A673 (cell line): ENCODE results near the gene TNRC6C. TPM values are rescaled to one million over a fixed set of nuclear protein-coding genes. Genes with fewer than 3 reads are reported as not detected.

Experiments
- BruUV-seq: library from RNA; stranded (reverse); fragments of 400-500 nt; replicated peaks from 2 replicates; lab custom pipeline; 2021; lab: Mats Ljungman, UMichigan
- CTCF ChIA-PET: fragments of 300-600 bp; sonication (Branson Sonifier 250); formaldehyde crosslinking; loops from one replicate; lab custom pipeline; 2022; ENCODE audit warnings: antibody characterized with exemption; lab: Charles Lee
- POLR2A ChIA-PET: fragments of 300-600 bp; sonication (Branson Sonifier 250); formaldehyde crosslinking; loops from one replicate; lab custom pipeline; 2022; ENCODE audit warnings: antibody characterized with exemption; ENCODE audit not compliant: low non-redundant PET; lab: Charles Lee
- DNase-seq: peaks from one replicate; pipeline ENCODE4 v3.0.0-alpha.2; 2015; ENCODE audit warnings: low spot score
- H3K27ac ChIP-seq: fragments of 200-600 bp; sonication (generic); 2 replicates; pipeline ENCODE4 v1.5.1; 2016; ENCODE audit warnings: mixed run types, low read depth, mild to moderate bottlenecking, mixed read lengths, antibody characterized with exemption, low read length; ENCODE audit not compliant: poor library complexity, severe bottlenecking
- H3K27me3 ChIP-seq: fragments of 200-600 bp; sonication (generic); replicated peaks from 2 replicates; pipeline ENCODE4 v1.6.1; 2017; ENCODE audit warnings: mixed run types, low read depth, mild to moderate bottlenecking, mixed read lengths, antibody characterized with exemption, low read length; ENCODE audit not compliant: insufficient read depth, poor library complexity
- H3K36me3 ChIP-seq: fragments of 200-600 bp; sonication (generic); 2 replicates; pipeline ENCODE4 v1.6.1; 2016; ENCODE audit warnings: mixed run types, mild to moderate bottlenecking, mixed read lengths, antibody characterized with exemption, low read length; ENCODE audit not compliant: insufficient read depth, poor library complexity, severe bottlenecking
- H3K4me1 ChIP-seq: fragments of 200-600 bp; sonication (generic); 2 replicates; pipeline ENCODE4 v1.6.1; 2017; ENCODE audit warnings: mixed run types, mild to moderate bottlenecking, mixed read lengths, antibody characterized with exemption, low read length; ENCODE audit not compliant: insufficient read depth, poor library complexity, severe bottlenecking
- H3K4me3 ChIP-seq: fragments of 200-600 bp; sonication (generic); 2 replicates; pipeline ENCODE4 v1.5.1; 2016; ENCODE audit warnings: low read depth, mixed run types, mild to moderate bottlenecking, mixed read lengths, low read length; ENCODE audit not compliant: poor library complexity, severe bottlenecking
- H3K9me3 ChIP-seq: fragments of 200-600 bp; sonication (generic); 2 replicates; pipeline ENCODE4 v1.6.1; 2016; ENCODE audit warnings: mixed run types, low read depth, mild to moderate bottlenecking, mixed read lengths, antibody characterized with exemption, low read length; ENCODE audit not compliant: poor library complexity, severe bottlenecking
- EZH2 ChIP-seq: fragments of 200-600 bp; sonication (generic); IDR thresholded peaks from 2 replicates; pipeline ENCODE4 v1.6.1; 2017; ENCODE audit warnings: borderline replicate concordance, low read depth, mild to moderate bottlenecking, mixed read lengths, antibody characterized with exemption, low read length; ENCODE audit not compliant: poor library complexity, severe bottlenecking
- intact Hi-C: fragments of 100-400 bp; cut with micrococcal nuclease; formaldehyde crosslinking; loops from one replicate; pipeline ENCODE4 v1.10.0; 2022; ENCODE audit not compliant: unreplicated experiment
- total RNA-seq: library from RNA; stranded (reverse); gene quantifications from 2 replicates; pipeline ENCODE4 v1.2.3, GENCODE V29; 2021
- TF ChIP-seq, protein P1 (sequence below): fragments of 300-800, 200-600 bp; sonication (generic); conservative IDR thresholded peaks from 2 replicates; pipeline ENCODE4 v1.5.1; 2017; ENCODE audit warnings: low read depth, mild to moderate bottlenecking, antibody characterized with exemption, low read length, moderate library complexity, mixed read lengths

Gene TNRC6C
- total RNA-seq, 1 experiment from 2014 or later: 26.7 TPM

DNA sequence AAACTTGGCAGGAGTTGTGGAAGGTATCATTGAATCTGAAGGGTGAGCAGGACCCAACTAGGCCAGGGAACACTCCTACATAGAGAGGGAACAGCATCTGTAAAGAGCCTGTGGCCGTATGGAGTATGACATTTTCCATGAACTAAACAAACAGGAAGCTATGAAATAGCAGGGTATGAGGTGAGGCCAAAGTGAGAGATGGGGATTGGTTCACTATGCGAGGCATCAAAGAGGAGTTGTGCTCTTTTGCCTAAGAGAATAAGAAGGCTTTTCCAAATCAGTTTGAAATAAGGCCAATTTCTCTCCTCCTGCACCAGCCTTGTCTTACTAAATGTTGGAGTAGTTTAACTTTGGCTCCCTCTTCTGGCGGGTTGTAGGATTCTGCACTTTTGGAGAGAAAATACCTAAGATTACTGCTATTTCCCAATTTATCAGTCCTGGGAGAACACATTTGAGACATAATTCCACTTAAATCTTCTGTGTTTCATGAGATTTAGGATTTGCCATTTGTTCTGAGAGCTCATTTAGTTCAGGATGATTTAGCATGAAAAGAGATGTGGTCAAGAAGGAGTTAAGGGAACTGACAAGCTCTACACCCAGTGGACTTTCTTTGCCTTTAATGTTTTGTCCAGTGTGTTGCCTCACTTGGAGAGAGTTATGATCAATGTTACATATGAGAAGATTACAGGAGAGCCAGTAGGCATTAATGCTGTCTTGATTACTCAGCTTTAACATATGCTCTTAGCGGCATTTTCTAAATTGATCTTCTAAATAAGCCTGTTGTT is 55.4 kb downstream of the TNRC6C start:
- peak; percentile 82 for DNase-seq
- Histone ChIP-seq H3K4me3 (no peak overlapping the region), H3K9me3 (no peaks in the 10 kb centered on the region), H3K4me1 (no peaks in the 10 kb centered on the region), H3K27me3 (no peaks in the 10 kb centered on the region), H3K27ac (no peak overlapping the region), H3K36me3 (no peaks in the 10 kb centered on the region)
- no TSS peak for BruUV-seq
- TF ChIP-seq, protein P1, sequence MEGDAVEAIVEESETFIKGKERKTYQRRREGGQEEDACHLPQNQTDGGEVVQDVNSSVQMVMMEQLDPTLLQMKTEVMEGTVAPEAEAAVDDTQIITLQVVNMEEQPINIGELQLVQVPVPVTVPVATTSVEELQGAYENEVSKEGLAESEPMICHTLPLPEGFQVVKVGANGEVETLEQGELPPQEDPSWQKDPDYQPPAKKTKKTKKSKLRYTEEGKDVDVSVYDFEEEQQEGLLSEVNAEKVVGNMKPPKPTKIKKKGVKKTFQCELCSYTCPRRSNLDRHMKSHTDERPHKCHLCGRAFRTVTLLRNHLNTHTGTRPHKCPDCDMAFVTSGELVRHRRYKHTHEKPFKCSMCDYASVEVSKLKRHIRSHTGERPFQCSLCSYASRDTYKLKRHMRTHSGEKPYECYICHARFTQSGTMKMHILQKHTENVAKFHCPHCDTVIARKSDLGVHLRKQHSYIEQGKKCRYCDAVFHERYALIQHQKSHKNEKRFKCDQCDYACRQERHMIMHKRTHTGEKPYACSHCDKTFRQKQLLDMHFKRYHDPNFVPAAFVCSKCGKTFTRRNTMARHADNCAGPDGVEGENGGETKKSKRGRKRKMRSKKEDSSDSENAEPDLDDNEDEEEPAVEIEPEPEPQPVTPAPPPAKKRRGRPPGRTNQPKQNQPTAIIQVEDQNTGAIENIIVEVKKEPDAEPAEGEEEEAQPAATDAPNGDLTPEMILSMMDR: peak; percentile 87
- TF ChIP-seq EZH2: no peak
- CTCF ChIA-PET: interaction anchor here (0.5 to 1.8 kb wide), 4 partner anchors 25 to 584 kb away, joined by 3 to 12 read pairs (median 4); no protein-coding TSS in a partner anchor
- POLR2A ChIA-PET: no interaction called here
- intact Hi-C loops: loop anchor here (1.0 kb wide), 1 partner anchor 471 kb away; no protein-coding TSS in a partner anchor

GRCh38 chr17:78014646-78015045 is 56.1 kb downstream of the TNRC6C start:
- DNase-seq: no peak
- TF ChIP-seq EZH2: no peak
- TF ChIP-seq, protein P1: no peak
- ChIA-PET POLR2A (no interaction called here), CTCF (interaction anchor here (1.8 kb wide), 1 partner anchor 472 kb away, joined by 12 read pairs; no protein-coding TSS in a partner anchor)
- BruUV-seq: no TSS peak
- intact Hi-C loops: loop anchor here (1.0 kb wide), 1 partner anchor 471 kb away; no protein-coding TSS in a partner anchor
- H3K4me1 ChIP-seq: no peaks in the 10 kb centered on the region
- no peaks in the 10 kb centered on the region for H3K36me3 ChIP-seq
- H3K27me3 ChIP-seq: no peaks in the 10 kb centered on the region
- no peak overlapping the region for H3K4me3 ChIP-seq
- no peaks in the 10 kb centered on the region for H3K9me3 ChIP-seq
- H3K27ac ChIP-seq: no peak overlapping the region

DNA sequence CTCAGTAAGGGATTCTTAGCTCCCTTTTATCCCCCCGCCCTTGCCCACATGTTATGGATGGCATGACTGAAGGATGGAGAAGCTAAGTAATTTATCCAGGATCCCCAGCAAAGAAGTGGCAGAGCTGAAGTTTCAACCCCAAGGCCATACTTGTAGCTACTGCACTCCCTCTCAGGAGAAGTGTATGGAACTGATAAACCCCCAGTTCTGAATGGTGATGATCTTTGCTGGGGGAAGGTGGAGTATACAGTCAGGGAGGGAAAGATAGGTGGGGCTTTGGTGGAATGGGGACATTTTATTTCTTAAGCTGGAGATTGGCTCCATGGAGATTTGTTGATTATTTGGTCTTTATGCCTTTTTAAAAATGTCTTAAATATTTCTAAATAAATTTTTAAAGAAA is 58.3 kb downstream of the TNRC6C start:
- ChIA-PET POLR2A (no interaction called here), CTCF (interaction anchor here (1.1 kb wide), 1 partner anchor 474 kb away, joined by 3 read pairs; no protein-coding TSS in a partner anchor)
- Histone ChIP-seq H3K36me3 (no peaks in the 10 kb centered on the region), H3K4me1 (no peaks in the 10 kb centered on the region), H3K4me3 (no peak overlapping the region), H3K27ac (no peak overlapping the region), H3K27me3 (no peaks in the 10 kb centered on the region), H3K9me3 (no peaks in the 10 kb centered on the region)
- DNase-seq: no peak
- no TSS peak for BruUV-seq
- intact Hi-C loops: no loop called here
- TF ChIP-seq, protein P1: no peak
- TF ChIP-seq EZH2: no peak
